Right atrium auricular region (tissue), 2 donors: Measurements from ENCODE around the gene CYSTM1. TPM values are rescaled to one million over a fixed set of nuclear protein-coding genes. Genes with fewer than 3 reads are reported as not detected.

Source experiments
- DNase-seq: peaks from one replicate; pipeline ENCODE4 v3.0.0-alpha.2; 2019; ENCODE audit warnings: low spot score
- H3K27ac ChIP-seq, 2 donors: fragments of 200-600 bp; sonication (generic); 1 replicate in 1 of 2; 2 replicates in 1 of 2; pipeline ENCODE4 v1.5.1; 2016 to 2019
- H3K27me3 ChIP-seq, 2 donors: fragments of 200-600 bp; sonication (generic); one replicate each; pipeline versions ENCODE4 v1.5.1 to v1.6.0; 2017 to 2019
- H3K36me3 ChIP-seq: fragments of 200-600 bp; sonication (generic); one replicate; pipeline ENCODE4 v1.5.1; 2016
- H3K4me1 ChIP-seq, 2 donors: fragments of 200-600 bp; sonication (generic); one replicate each; pipeline versions ENCODE4 v1.5.1 to v1.6.0; 2017 to 2019
- H3K4me3 ChIP-seq, 2 donors: fragments of 200-600 bp; sonication (generic); 1 replicate in 1 of 2; 2 replicates in 1 of 2; pipeline ENCODE4 v1.5.1; 2017 to 2019; ENCODE audit warnings: mild to moderate bottlenecking in 1 of 2, moderate library complexity in 1 of 2
- H3K9me3 ChIP-seq, 2 donors: fragments of 200-600 bp; sonication (generic); one replicate each; pipeline ENCODE4 v1.5.1; 2019
- total RNA-seq, 2 donors: library from RNA; depleted of rRNA; stranded (reverse); fragments of >200 nt; gene quantifications; one replicate each; pipeline ENCODE4 v1.1.0, GENCODE V29; 2016
- TF ChIP-seq, protein P1 (sequence below), 2 donors: fragments of 200-600 bp; sonication (generic); IDR thresholded peaks; one replicate each; pipeline ENCODE4 v1.5.1; 2019; ENCODE audit warnings: antibody characterized with exemption in 2 of 2

The CYSTM1 gene
- total RNA-seq, 2 donors from 2014 or later, result 89.8 to 143 TPM

DNA sequence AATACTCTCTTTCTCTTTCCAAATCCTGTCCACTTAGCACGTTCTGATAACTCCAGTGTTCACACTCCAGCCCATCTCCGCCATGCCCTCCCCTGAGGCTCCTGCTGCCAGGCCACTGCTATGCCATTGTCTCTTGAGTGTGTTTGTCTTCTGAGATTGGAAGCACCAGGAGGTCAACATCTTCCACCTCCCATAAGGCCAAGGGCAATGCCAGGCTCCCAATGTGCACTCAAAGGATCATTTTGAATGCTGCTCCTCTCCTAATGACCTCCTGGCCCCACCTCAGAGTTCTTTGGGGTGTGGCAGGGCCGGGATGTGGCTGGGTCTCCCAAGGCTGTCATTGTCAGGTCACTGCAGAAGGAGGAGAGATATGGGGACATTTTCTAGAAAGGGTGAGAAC is 29.7 kb upstream of the CYSTM1 start:
- peak overlapping the region in 1 of 2 donors; percentile 52 for H3K4me3 ChIP-seq
- no peaks in the 10 kb centered on the region for H3K9me3 ChIP-seq
- H3K27ac ChIP-seq, result no peak overlapping the region
- TF ChIP-seq, protein P1, sequence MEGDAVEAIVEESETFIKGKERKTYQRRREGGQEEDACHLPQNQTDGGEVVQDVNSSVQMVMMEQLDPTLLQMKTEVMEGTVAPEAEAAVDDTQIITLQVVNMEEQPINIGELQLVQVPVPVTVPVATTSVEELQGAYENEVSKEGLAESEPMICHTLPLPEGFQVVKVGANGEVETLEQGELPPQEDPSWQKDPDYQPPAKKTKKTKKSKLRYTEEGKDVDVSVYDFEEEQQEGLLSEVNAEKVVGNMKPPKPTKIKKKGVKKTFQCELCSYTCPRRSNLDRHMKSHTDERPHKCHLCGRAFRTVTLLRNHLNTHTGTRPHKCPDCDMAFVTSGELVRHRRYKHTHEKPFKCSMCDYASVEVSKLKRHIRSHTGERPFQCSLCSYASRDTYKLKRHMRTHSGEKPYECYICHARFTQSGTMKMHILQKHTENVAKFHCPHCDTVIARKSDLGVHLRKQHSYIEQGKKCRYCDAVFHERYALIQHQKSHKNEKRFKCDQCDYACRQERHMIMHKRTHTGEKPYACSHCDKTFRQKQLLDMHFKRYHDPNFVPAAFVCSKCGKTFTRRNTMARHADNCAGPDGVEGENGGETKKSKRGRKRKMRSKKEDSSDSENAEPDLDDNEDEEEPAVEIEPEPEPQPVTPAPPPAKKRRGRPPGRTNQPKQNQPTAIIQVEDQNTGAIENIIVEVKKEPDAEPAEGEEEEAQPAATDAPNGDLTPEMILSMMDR (IDR thresholded peaks at IDR 0.05), result no peak
- no peaks in the 10 kb centered on the region for H3K36me3 ChIP-seq
- H3K27me3 ChIP-seq, result no peaks in the 10 kb centered on the region
- no peak for DNase-seq
- peaks cover 0 to 43% of the 10 kb centered on the region in 2 donors for H3K4me1 ChIP-seq

DNA sequence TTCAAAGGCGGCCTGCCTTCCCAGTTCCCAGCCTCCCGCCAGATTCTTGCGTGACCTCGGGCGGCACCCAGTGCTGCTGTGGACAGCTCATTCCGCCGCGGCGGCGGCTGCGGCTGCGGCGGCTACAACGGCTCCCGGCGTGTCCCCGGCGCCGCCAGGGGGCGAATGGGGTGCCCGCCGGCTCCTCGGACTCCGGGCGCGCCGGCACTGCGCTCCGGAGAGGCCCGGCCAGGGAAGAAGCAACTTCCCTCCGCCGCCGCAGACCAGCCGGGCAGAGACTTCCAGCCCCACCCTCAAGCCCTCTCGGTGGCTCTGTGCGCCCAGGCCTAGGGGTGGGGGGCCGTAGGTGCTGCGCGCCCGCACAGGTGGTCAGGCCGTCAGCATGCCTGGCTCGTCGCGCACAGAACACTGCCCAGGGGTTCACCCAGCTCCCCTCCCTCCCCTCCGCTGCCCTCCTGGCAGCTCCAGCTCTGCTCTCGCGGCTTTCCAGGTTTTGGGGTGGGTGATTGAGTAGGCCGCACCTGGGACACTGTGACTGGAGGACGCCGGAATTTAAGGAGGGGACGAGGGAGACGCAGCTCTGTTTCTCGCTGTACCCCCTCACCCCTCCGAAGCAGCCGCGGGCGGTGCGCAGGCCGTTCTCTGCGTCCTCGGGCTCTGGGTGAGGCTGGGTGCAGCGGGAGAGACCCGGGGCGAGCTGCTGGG is 29.0 kb upstream of the CYSTM1 start:
- peak; percentile 77 for DNase-seq
- no peaks in the 10 kb centered on the region for H3K9me3 ChIP-seq
- peaks cover 0 to 36% of the 10 kb centered on the region in 2 donors for H3K4me1 ChIP-seq
- TF ChIP-seq, protein P1 (IDR thresholded peaks at IDR 0.05), result peak; percentile 81 to 89
- peak overlapping the region; percentile 28 to 52 for H3K4me3 ChIP-seq
- no peaks in the 10 kb centered on the region for H3K27me3 ChIP-seq
- H3K36me3 ChIP-seq, result no peaks in the 10 kb centered on the region
- H3K27ac ChIP-seq, result peak overlapping the region in 1 of 2 donors; percentile 1

DNA sequence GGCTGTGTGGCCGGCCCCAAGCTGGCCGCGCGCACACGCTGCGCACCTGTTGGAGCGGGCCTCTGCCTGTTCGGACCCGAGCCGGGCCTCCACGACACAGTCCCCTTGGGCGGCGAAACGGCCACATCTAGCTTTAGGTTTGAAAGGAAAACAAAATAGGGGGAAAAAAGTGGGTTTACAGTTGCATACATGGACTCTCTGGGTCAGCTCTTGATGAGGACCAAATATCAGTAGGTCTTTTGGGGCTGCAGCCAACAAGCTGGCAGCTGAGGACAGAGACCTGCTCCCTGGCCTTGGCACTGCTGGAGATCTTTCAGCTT is 28.5 kb upstream of the CYSTM1 start:
- H3K36me3 ChIP-seq, result no peaks in the 10 kb centered on the region
- no peaks in the 10 kb centered on the region for H3K9me3 ChIP-seq
- DNase-seq, result no peak
- H3K4me1 ChIP-seq, result peaks cover 0 to 30% of the 10 kb centered on the region in 2 donors
- H3K27ac ChIP-seq, result no peak overlapping the region
- peak overlapping the region in 1 of 2 donors; percentile 52 for H3K4me3 ChIP-seq
- TF ChIP-seq, protein P1 (IDR thresholded peaks at IDR 0.05), result no peak
- no peaks in the 10 kb centered on the region for H3K27me3 ChIP-seq

DNA sequence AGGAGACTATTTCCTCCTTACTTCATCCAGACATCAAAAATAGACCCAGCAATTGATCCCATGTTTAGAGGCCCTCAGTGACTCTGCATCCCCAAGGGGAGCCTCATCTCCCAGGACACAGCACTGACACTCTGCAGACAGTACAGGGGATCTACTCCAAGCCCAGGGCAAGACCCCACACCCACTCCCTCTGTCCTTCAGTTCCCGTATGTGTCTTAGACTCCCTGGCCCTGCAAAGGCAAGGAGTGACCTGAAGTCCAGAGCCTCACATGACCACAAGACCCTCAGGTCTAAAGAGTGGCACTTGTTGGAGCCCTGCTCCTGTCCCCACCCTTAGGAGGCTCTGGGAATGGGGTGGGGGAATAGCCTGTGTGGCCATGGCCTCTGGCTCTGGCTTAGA is 27.5 kb upstream of the CYSTM1 start:
- TF ChIP-seq, protein P1 (IDR thresholded peaks at IDR 0.05), result no peak
- Histone ChIP-seq H3K36me3 (no peaks in the 10 kb centered on the region), H3K9me3 (no peaks in the 10 kb centered on the region), H3K4me3 (no peak overlapping the region), H3K27ac (no peak overlapping the region), H3K27me3 (no peaks in the 10 kb centered on the region), H3K4me1 (peaks cover 0 to 27% of the 10 kb centered on the region in 2 donors)
- DNase-seq, result peak; percentile 36

DNA sequence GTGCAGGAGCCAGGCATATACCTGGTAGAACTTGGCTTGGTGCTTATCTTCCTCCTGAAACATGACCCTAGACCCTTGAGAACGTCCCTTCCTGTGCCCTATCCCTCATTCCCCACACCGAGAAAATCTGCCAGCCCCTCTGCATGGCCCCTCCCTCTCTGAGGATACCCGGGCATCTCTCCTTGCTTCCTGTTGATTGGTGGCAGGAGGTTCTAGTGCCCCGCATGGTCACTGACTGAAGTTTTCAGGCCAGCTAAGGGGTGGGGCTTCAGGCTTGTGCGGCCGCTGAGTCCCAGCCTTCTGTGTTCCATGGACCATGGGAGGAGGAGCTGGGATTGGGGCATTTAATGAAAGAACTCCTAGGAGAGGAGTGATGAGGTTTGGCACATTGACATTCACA is 26.5 kb upstream of the CYSTM1 start:
- no peaks in the 10 kb centered on the region for H3K27me3 ChIP-seq
- H3K9me3 ChIP-seq, result no peaks in the 10 kb centered on the region
- TF ChIP-seq, protein P1 (IDR thresholded peaks at IDR 0.05), result no peak
- peaks cover 0 to 25% of the 10 kb centered on the region in 2 donors for H3K4me1 ChIP-seq
- H3K4me3 ChIP-seq, result no peak overlapping the region
- DNase-seq, result peak; percentile 47
- H3K36me3 ChIP-seq, result no peaks in the 10 kb centered on the region
- no peak overlapping the region for H3K27ac ChIP-seq

DNA sequence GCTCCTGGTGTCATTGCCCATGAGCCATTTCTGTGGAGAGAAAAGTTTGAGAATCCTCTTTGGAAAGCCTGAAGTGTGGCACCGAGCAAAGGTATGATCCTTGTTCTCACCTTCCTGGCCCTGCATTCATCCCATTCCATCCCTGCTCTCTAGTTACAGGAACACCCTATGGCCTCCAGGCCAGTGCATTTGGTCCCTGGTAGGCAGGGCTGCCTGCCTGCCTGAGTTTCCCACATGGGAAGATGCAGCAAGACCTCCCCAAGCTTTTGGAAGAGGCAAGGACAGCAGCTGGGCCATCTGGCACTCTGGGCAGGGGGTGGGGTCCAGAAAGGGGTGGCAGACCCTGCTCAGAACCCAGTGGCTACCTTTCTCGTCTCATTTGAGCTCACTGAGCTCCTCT is 24.8 kb upstream of the CYSTM1 start:
- no peak for DNase-seq
- no peak overlapping the region for H3K4me3 ChIP-seq

More for the DNA sequence above, 24.8 kb upstream of the CYSTM1 start:
- Histone ChIP-seq H3K36me3 (no peaks in the 10 kb centered on the region), H3K27me3 (no peaks in the 10 kb centered on the region), H3K27ac (no peak overlapping the region), H3K4me1 (peaks cover 0 to 12% of the 10 kb centered on the region in 2 donors), H3K9me3 (no peaks in the 10 kb centered on the region)
- TF ChIP-seq, protein P1 (IDR thresholded peaks at IDR 0.05), result no peak
